ENCODE measurements around the gene LSM2. TPM values are rescaled to one million over a fixed set of nuclear protein-coding genes. Genes with fewer than 3 reads are reported as not detected.

Gene LSM2
- total and polyA plus RNA-seq, 9 of the 15 experiments (the other 6 are each of a cell fraction or from before 2014, with no cell fraction given), result 154 to 407 (median 223) TPM

- TF ChIP-seq ZNF589 (CRISPR knock-in tag; IDR thresholded peaks at IDR 0.05; ENCODE audit: low read depth) (no peak), ZFP36 (IDR thresholded peaks at IDR 0.05; ENCODE audit: low read depth, low read length, partially characterized antibody) (peak; percentile 55), THAP7 (CRISPR knock-in tag; IDR thresholded peaks at IDR 0.05) (no peak), BDP1 (IDR thresholded peaks at IDR 0.05; ENCODE audit: insufficient read depth, insufficient read length) (no peak), POLR2A (conservative IDR thresholded peaks at IDR 0.05) (no peak), ZNF584 (CRISPR knock-in tag; IDR thresholded peaks at IDR 0.05; ENCODE audit: low read depth) (no peak), ZNF655 (CRISPR knock-in tag; IDR thresholded peaks at IDR 0.05) (no peak), SIN3A (IDR thresholded peaks at IDR 0.05; ENCODE audit: borderline replicate concordance in 2 of 2, control insufficient read depth in 1 of 2, low read depth in 2 of 2, low read length in 2 of 2) (peak; percentile 59 to 76; a peak in 2 of 4 replicates), SMARCA4 (IDR thresholded peaks at IDR 0.05) (peak; percentile 59; the same call in 1 of the 2 replicates), SRSF7 (optimal IDR thresholded peaks at IDR 0.05; ENCODE audit: low read depth, low read length) (no peak), ZNF347 (CRISPR knock-in tag; IDR thresholded peaks at IDR 0.05; ENCODE audit: low read depth) (no peak), NFXL1 (CRISPR knock-in tag; IDR thresholded peaks at IDR 0.05) (no peak), CTCF (IDR thresholded peaks at IDR 0.05 in 2 of 3, conservative IDR thresholded peaks at IDR 0.05 in 1 of 3; ENCODE audit: insufficient read depth in 2 of 3, low read depth in 1 of 3, low read length in 3 of 3) (peak; percentile 98 to 100 (median 99)), ZNF354B (CRISPR knock-in tag; IDR thresholded peaks at IDR 0.05) (no peak), GTF2E2 (tag; IDR thresholded peaks at IDR 0.05) (no peak), TBL1XR1 (IDR thresholded peaks at IDR 0.05; ENCODE audit: low read length in 2 of 2) (peak; percentile 66 to 76; a peak in 2 of 4 replicates), MEIS2 (IDR thresholded peaks at IDR 0.05; ENCODE audit: partially characterized antibody) (peak; percentile 86), PHB2 (IDR thresholded peaks at IDR 0.05; ENCODE audit: low read depth) (no peak; the same call in 1 of the 2 replicates), ZNF444 (CRISPR knock-in tag; IDR thresholded peaks at IDR 0.05) (no peak), CHD2 (IDR thresholded peaks at IDR 0.05; ENCODE audit: low read depth, low read length) (no peak), ZNF639 (CRISPR knock-in tag; conservative IDR thresholded peaks at IDR 0.05 in 1 of 2, IDR thresholded peaks at IDR 0.05 in 1 of 2) (no peak), NRF1 (conservative IDR thresholded peaks at IDR 0.05 in 1 of 2, IDR thresholded peaks at IDR 0.05 in 1 of 2) (peak; percentile 9 to 16; a peak in 1 of 4 replicates), ASH1L (IDR thresholded peaks at IDR 0.05; ENCODE audit: borderline replicate concordance, low read depth, partially characterized antibody) (no peak), PML (IDR thresholded peaks at IDR 0.05; ENCODE audit: low read length) (no peak)
Observed at GRCh38 chr6:31769684-31770371, 36.9 kb downstream of the LSM2 start (continued).
